ENCODE results near the gene CAMK4. TPM values are rescaled to one million over a fixed set of nuclear protein-coding genes. Genes with fewer than 3 reads are reported as not detected.

CAMK4 gene
- total RNA-seq, 1 experiment from 2014 or later = 6.3 TPM

- no peak overlapping the region for H2BK120ac ChIP-seq (ENCODE audit: low read depth, low read length, poor library complexity, severe bottlenecking)
- no peak overlapping the region for H4K5ac ChIP-seq (ENCODE audit: insufficient read length, low read depth, low read length)
- no peak overlapping the region for H3K4ac ChIP-seq (ENCODE audit: low read depth, low read length)
- no peak overlapping the region for H3K9ac ChIP-seq (ENCODE audit: extremely low read depth, insufficient read length, low read length)
- no peak overlapping the region for H2BK12ac ChIP-seq (ENCODE audit: insufficient read length, low read depth, low read length)
- no peak overlapping the region for H2BK5ac ChIP-seq (ENCODE audit: insufficient read length, low read length)
- H4K20me1 ChIP-seq (ENCODE audit: control insufficient read depth, insufficient read depth, insufficient read length) = no peaks in the 10 kb centered on the region
- no peaks in the 10 kb centered on the region for H3K9me3 ChIP-seq (ENCODE audit: control insufficient read depth, low read depth, low read length)
- H3K18ac ChIP-seq (ENCODE audit: insufficient read length, low read depth, low read length) = no peak overlapping the region
- Mint-ChIP-seq H3K4me3 (no peak overlapping the region), H3K9me3 (no peaks in the 10 kb centered on the region), H3K27me3 (ENCODE audit: low read depth) (no peaks in the 10 kb centered on the region), H3K36me3 (ENCODE audit: insufficient read depth in 1 of 3, low read depth in 3 of 3) (no peaks in the 10 kb centered on the region), H3K27ac (no peak overlapping the region), H3K4me1 (peaks cover 9 to 10% of the 10 kb centered on the region in 2 experiments)
- H3K79me1 ChIP-seq (ENCODE audit: insufficient read depth, low read depth, low read length, poor library complexity, severe bottlenecking) = no peaks in the 10 kb centered on the region
- no peaks in the 10 kb centered on the region for H3K23me2 ChIP-seq (ENCODE audit: insufficient read length, low read depth, low read length, poor library complexity, severe bottlenecking)
- TF ChIP-seq CTCF (conservative IDR thresholded peaks at IDR 0.05) = no peak
- H3K79me2 ChIP-seq (ENCODE audit: insufficient read depth, low read length) = no peaks in the 10 kb centered on the region
- no peak overlapping the region for H2AFZ ChIP-seq (ENCODE audit: low read length)
- no peak overlapping the region for H3K27ac ChIP-seq (ENCODE audit: insufficient read length, low read depth, low read length)
- H2AK5ac ChIP-seq (ENCODE audit: insufficient read length, low read length) = no peak overlapping the region
- no peak overlapping the region for H4K91ac ChIP-seq (ENCODE audit: insufficient read length, low read depth, low read length)
- H3K4me1 ChIP-seq (ENCODE audit: insufficient read depth, low read length) = no peaks in the 10 kb centered on the region; the same call in 1 of the 2 replicates
- DNase-seq = no peak
- no peak overlapping the region for H2BK15ac ChIP-seq (ENCODE audit: low read depth, low read length)
- no peak overlapping the region for H2BK20ac ChIP-seq (ENCODE audit: low read depth, low read length, poor library complexity, severe bottlenecking)
- H3K23ac ChIP-seq (ENCODE audit: insufficient read length, low read depth, low read length) = no peak overlapping the region
- no peak overlapping the region for H3K56ac ChIP-seq (ENCODE audit: insufficient read length, low read depth, low read length)
- H3K27me3 ChIP-seq (ENCODE audit: insufficient read depth, low read length) = no peaks in the 10 kb centered on the region
- no peak overlapping the region for H4K8ac ChIP-seq (replicated peaks; ENCODE audit: insufficient read length, low read depth, low read length)
- no peak overlapping the region for H3K4me2 ChIP-seq (ENCODE audit: insufficient read depth, insufficient read length, low read length)
- H3T11ph ChIP-seq (ENCODE audit: low read length) = no peak overlapping the region
- H3K14ac ChIP-seq (ENCODE audit: insufficient read depth, low read length) = no peak overlapping the region
Observed at GRCh38 chr5:111488353-111488752, 264.2 kb downstream of the CAMK4 start.
